Epithelial cell of proximal tubule (primary cell): ENCODE measurements around the gene DYNC2H1. TPM values are rescaled to one million over a fixed set of nuclear protein-coding genes. Genes with fewer than 3 reads are reported as not detected.

Experiments used
- DNase-seq: peaks from one replicate; pipeline ENCODE4 v3.0.0-alpha.2; 2011; ENCODE audit warnings: low read depth
- H3K4me3 ChIP-seq: 2 replicates; pipeline ENCODE4 v1.5.1; 2011; ENCODE audit warnings: low read depth, mild to moderate bottlenecking, low read length
- CTCF ChIP-seq: conservative IDR thresholded peaks from 2 replicates; pipeline ENCODE4 v1.5.1; 2012; ENCODE audit warnings: low read depth, mild to moderate bottlenecking, low read length
- total RNA-seq: library from RNA; depleted of rRNA; stranded (reverse); fragments of >200 nt; gene quantifications from 2 replicates; pipeline ENCODE4 v1.2.3, GENCODE V29; 2015

DYNC2H1 gene
- total RNA-seq, 1 donor from 2014 or later, result 13.5 TPM

GRCh38 chr11:103091064-103091800 is 18.0 kb upstream of the DYNC2H1 start:
- H3K4me3 ChIP-seq, result peak overlapping the region; percentile 86
- TF ChIP-seq CTCF, result no peak
- no peak for DNase-seq

- H3K4me3 ChIP-seq, result peak within 1 kb of the TSS; percentile 86
- no peak for TF ChIP-seq CTCF
- DNase-seq, result peak; percentile 64
These were observed 17.3 kb upstream of the DYNC2H1 start, which contains the start of gene DCUN1D5 for GRCh38 chr11:103091801-103092524. TSS of gene DCUN1D5 (minus strand) at chr11:103092160. CDS start at chr11:103091872, 288 bp downstream.

GRCh38 chr11:103097279-103097678 is 11.9 kb upstream of the DYNC2H1 start:
- H3K4me3 ChIP-seq, result no peak overlapping the region
- TF ChIP-seq CTCF, result no peak
- no peak for DNase-seq

- DNase-seq, result no peak
- no peak for TF ChIP-seq CTCF
- H3K4me3 ChIP-seq, result peak overlapping the region; percentile 60
These were observed 677 bp downstream of the DYNC2H1 start for GRCh38 chr11:103109818-103110388.

- TF ChIP-seq CTCF, result peak; percentile 32
- peak overlapping the region; percentile 60 for H3K4me3 ChIP-seq
- DNase-seq, result no peak
These were observed 1.2 kb downstream of the DYNC2H1 start for GRCh38 chr11:103110391-103110790.

GRCh38 chr11:103111400-103111799 is 2.2 kb downstream of the DYNC2H1 start:
- DNase-seq, result no peak
- TF ChIP-seq CTCF, result no peak
- H3K4me3 ChIP-seq, result no peak overlapping the region
